GM21360 (cell line): Measurements from ENCODE around the gene CCDC88C.
"Not testable (repeated sequence)": the region's sequence is repeated elsewhere in the genome, so short reads cannot be mapped to it uniquely, and the experiment has no call there.

Experiments
- ATAC-seq: cut with Tn5 transposase; IDR thresholded peaks from one replicate; pipeline ENCODE4 v1.9.1; 2021; ENCODE audit warnings: mild to moderate bottlenecking, moderate library complexity; ENCODE audit not compliant: unreplicated experiment

CCDC88C gene, protein sequence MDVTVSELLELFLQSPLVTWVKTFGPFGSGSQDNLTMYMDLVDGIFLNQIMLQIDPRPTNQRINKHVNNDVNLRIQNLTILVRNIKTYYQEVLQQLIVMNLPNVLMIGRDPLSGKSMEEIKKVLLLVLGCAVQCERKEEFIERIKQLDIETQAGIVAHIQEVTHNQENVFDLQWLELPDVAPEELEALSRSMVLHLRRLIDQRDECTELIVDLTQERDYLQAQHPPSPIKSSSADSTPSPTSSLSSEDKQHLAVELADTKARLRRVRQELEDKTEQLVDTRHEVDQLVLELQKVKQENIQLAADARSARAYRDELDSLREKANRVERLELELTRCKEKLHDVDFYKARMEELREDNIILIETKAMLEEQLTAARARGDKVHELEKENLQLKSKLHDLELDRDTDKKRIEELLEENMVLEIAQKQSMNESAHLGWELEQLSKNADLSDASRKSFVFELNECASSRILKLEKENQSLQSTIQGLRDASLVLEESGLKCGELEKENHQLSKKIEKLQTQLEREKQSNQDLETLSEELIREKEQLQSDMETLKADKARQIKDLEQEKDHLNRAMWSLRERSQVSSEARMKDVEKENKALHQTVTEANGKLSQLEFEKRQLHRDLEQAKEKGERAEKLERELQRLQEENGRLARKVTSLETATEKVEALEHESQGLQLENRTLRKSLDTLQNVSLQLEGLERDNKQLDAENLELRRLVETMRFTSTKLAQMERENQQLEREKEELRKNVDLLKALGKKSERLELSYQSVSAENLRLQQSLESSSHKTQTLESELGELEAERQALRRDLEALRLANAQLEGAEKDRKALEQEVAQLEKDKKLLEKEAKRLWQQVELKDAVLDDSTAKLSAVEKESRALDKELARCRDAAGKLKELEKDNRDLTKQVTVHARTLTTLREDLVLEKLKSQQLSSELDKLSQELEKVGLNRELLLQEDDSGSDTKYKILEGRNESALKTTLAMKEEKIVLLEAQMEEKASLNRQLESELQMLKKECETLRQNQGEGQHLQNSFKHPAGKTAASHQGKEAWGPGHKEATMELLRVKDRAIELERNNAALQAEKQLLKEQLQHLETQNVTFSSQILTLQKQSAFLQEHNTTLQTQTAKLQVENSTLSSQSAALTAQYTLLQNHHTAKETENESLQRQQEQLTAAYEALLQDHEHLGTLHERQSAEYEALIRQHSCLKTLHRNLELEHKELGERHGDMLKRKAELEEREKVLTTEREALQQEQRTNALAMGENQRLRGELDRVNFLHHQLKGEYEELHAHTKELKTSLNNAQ (N-terminal part only)

DNA sequence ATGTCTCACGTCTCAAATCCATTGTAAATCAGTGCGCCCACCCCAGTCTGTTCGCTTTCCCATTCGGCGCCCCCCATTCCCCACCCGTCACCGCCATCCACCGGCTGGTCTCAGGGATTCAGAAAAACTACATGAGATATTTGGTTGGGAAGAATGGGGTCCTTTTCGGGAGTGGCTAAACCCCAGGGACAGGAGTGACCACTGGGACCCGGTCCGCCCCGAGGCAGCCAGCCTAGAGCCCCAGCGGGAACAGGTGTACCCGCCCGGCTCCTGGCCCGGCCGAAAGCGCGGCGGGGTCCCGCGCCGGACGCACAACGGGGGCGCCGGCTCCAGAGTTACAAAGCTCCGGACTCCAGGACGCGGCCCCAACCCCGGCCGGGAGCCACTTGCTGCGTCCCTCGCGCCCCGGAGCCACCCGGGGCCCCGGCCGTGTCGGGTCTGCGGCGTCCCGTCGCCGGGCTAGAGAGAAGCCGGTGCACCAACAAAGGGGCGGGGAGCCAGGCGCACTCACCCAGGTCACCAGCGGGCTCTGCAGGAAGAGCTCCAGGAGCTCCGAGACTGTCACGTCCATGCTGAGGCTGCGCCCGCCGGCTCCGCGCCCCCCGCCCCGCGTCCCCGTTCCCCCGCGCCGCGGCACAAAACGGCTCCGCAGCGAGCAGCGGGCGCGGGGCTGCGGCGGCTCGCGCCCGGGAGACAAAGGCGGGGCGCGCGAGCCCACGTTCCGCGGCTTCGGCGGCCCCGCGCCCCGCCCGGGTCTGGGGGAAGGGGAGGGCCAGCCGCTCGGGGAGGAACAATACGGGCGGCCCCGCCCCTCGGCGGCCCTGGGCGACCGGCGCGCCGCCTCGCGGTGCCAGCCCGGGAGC is at the start of gene CCDC88C:
Gene CCDC88C (minus strand): TSS at position 701 of the 863 bp plus-strand sequence. CDS start 130 bp downstream, at position 571.
- ATAC-seq: peak; percentile 44

DNA sequence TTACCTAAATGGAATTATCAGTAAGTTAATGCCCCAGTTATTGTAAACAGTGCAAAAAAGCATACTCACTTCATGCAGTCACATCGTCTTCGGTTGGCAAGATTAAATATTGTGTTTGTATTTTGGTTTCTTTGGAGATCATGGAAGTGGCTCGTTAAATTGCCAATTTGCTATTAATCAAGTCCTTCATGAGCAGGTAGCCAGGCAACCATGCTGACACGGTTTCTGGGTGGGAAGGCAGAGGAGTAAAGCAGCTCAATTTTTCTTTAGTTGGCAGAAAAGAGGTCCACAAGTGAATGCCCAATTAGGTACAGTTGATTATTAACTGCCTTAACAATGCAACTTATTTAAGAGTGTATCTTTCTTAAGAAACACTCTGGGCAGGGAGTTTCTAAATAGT is 48.6 kb upstream of the CCDC88C start:
- no peak for ATAC-seq

DNA sequence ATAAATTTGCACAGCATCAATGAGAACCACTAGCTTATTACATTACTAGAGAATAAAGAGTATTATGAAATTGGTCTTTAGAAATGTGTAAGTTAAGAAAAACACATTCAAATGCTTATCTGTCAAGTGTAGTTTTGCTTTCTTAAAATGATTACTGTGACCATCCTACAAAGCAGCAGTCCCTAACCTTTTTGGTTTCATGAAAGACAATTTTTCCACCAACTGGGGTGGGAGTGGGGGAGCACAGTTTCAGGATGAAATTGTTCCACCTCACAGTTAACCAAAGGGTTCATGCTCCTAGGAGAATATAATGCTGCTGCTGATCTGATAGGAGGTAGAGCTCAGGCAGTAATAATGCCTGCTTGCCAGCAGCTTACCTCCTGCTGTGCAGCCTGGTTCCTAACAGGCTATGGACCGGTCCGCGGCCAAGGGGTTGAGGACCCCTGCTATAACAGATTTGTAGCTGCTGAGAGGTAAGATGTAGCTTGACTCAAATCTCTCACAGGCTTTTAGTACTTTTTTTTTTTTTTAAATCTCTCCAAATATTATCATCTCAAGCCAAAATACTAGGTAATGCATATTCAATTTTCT is 47.1 kb upstream of the CCDC88C start:
- no peak for ATAC-seq

DNA sequence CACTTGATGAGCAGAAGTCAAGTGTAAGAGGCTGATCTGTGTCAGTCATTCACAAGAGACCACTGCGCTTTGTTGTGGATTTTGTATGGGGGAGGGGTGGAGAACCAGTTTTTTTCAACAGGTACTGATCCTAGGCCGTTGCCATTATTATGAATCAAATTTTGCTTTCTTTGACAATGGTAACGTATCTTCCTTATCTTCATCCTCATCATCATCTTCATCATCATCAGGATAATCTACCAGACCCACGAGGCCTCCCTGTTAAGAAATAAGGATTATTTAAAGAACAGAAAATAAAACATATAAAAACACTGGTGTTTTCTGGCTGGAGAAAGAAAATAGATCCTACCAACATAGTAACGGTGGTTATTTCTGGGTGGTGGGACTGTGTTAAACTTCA is 41.0 kb upstream of the CCDC88C start:
- ATAC-seq: no peak

DNA sequence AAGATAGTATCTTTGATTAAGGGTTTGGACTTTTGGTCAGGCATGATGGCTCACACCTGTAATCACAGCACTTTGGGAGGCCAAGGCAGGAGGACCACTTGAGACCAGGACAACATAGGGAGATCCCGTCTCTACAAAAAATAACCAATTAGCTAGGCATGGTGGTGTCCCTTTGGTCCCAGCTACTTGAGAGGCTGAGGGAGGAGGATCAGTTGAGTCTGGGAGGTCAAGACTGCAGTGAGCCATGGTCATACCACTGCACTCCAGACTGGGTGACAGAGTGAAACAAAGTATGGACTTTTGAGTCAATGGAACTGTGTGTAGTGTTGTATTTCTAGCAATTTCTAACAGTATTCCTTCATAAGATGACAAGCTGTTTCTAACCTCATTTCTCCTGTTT is 38.7 kb upstream of the CCDC88C start:
- ATAC-seq: no peak

DNA sequence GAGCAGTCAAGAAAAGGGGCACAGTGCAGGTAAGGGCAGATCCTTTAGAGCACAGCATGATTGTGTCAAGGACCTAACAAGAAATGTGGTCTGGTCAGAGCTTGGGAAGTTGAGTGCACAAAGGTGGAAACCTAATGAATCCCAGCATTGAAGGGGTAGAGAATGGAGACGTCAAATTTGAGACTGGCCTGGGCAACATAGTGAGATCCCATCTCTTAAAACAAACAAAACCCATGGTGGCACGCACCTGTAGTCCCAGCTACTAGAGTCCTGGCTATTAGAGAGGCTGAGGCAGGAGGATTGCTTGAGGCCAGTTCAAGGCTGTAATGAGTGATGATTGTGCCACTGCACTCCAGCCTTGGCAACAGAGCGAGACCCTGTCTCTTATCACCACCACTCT is 37.0 kb upstream of the CCDC88C start:
- ATAC-seq: no peak

DNA sequence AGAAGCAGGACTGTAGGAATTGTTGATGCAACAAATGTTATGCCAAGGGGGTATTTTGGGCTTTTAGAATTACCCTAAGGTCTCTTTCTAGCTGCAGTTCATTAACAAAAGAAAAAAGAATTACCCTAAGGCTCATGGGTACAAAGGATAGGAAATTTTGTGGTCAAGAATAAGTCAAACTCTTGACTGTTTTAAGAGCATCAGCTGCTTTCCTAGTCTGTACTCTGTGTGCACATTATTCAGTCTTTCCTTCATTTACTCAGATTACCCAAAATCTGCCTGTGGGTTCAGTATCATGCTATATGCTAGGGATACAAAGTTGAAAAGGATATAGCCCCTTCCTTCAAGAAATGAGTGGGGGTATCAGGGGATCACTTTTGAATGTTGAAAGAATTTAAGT is 36.5 kb upstream of the CCDC88C start:
- no peak for ATAC-seq

DNA sequence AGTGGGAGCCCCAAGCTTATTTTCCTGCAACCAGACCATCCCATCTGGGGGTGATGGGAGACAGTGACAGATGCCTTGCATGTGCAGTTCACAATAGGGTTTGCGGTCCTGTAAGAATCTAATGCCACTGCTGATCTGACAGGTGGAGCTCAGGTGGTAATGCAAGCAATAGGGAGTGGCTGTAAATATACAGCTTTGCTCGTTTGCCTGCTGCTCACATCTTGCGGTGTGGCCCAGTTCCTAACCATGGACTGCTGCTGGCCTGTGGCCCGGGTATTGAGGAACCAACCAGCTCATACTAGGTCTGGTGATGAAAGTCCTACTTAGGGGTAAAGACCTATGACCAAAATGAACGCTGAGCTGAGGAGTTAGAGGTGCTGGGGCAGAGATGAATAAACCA is 36.1 kb upstream of the CCDC88C start:
- no peak for ATAC-seq

DNA sequence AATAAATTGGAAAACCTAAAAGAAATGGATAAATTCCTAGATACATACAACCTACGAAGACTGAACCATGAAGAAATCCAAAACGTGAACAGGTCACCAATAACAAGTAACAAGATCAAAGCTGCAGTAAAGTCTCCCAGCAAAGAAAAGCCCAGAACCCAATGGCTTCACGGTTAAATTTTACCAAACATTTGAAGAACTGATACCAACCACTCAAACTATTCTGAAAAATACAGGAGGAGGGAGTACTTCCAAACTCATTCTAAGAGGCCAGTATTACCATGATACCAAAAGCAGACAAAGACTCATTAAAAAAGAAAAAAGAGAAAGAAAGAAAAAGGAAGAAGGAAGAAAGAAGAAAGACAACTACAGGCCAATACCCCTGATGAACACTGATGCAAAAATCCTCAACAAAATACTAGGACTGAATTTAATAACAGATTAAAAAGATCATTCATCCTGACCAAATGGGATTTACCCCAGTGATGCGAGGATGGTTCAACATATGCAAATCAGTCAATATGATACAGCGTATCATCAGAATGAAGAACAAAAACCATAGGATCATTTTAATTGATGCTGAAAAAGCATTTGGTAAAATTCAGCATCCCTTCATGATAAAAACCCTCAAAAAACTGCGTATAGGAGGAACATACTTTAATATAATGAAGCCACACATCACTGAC is 26.9 kb upstream of the CCDC88C start:
- no peak for ATAC-seq

DNA sequence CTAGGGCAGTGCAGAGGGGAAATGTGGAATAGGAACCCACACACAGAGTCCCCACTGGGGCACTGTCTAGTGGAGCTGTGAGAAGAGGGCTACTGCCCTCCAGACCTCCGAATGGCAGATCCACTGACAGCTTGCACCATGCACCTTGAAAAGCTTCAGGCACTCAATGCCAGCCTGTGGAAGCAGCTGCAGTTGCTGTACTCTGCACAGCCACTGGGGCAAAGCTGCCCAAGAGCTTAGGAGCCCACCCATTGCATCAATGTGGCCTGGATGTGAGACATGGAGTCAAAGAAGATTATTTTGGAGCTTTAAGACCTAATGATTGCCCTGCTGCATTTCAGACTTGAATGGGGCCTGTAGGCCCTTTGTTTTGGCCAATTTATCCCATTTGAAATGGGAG is 21.7 kb upstream of the CCDC88C start:
- no peak for ATAC-seq

DNA sequence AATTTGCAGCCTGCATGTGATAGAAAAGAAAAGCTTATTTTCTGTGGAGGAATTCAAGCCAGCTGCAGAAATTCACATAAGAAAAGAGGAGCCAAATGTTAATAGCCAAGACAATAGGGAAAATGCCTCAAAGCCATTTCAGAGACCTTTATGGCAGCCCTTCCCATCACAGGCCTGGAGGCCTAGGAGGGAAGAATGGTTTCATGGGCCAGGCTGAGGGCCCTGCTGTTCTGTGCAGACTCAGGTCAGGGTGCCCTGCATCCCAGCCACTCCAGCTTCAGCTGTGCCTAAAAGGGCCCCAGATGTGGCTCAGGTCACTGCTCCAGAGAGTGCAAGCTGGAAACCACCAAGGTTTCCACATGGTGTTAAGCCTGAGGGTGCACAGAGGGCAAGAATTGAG is 21.2 kb upstream of the CCDC88C start:
- no peak for ATAC-seq

DNA sequence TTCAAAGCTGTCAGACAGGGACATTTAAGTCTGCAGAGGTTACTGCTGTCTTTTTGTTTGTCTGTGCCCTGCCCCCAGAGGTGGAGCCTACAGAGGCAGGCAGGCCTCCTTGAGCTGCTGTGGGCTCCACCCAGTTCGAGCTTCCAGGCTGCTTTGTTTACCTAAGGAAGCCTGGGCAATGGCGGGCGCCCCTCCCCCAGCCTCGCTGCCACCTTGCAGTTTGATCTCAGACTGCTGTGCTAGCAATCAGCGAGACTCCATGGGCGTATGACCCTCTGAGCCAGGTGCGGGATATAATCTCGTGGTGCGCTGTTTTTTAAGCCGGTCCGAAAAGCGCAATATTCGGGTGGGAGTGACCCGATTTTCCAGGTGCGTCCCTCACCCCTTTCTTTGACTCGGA is 18.6 kb upstream of the CCDC88C start:
- not testable (repeated sequence) for ATAC-seq

DNA sequence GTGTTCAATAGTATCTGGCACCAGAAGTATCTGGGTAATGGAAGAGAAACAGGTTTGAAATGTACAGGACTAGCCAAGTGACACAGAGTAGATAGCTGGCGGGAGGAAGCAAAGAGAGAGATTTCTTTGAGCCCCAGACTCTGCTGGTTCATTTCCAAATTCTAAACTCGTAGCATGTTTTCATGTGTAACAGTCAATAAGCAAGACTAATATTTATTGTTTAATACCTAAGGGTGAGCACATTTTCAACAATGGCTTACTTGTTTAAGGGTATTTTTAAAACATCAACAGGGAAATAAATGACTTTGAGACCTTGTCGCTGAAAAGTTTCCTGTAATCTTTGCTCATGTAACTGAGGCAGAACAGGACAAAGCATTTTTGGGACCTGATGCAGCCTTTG is 11.8 kb upstream of the CCDC88C start:
- no peak for ATAC-seq

DNA sequence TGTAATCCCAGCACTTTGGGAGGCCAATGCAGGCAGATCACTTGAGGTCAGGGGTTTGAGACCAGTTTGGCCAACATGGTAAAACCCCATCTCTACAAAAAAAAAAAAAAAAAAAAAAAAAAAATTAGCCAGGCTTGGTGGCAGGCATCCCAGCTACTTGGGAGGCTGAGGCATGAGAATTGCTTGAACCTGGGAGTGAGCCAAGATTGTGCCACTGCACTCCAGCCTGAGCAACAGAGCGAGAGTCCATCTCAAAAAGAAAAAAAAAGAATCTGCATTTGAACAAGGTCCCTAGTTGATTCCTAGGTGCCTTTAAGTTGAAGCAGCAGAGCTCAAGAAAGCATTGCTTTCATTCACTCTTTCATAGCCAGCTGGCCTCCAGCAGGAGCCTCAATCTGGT is 11.3 kb upstream of the CCDC88C start:
- ATAC-seq: not testable (repeated sequence)

DNA sequence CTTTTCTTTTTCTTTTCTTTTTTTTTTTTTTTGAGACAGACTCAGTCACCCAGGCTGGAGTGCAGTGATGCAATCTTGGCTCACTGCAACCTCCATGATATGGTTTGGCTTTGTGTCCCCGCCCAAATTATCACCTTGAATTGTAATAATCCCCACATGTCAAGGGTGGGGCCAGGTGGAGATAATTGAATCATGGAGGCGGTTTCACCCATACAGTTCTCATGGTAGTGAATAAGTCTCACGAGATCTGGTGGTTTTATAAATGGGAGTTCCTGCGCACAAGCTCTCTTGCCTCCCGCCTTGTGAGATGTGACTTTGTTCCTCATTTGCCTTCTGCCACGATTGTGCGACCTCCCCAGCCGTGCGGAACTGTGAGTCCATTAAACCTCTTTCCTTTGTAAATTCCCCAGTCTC is 7.9 kb upstream of the CCDC88C start:
- not testable (repeated sequence) for ATAC-seq

DNA sequence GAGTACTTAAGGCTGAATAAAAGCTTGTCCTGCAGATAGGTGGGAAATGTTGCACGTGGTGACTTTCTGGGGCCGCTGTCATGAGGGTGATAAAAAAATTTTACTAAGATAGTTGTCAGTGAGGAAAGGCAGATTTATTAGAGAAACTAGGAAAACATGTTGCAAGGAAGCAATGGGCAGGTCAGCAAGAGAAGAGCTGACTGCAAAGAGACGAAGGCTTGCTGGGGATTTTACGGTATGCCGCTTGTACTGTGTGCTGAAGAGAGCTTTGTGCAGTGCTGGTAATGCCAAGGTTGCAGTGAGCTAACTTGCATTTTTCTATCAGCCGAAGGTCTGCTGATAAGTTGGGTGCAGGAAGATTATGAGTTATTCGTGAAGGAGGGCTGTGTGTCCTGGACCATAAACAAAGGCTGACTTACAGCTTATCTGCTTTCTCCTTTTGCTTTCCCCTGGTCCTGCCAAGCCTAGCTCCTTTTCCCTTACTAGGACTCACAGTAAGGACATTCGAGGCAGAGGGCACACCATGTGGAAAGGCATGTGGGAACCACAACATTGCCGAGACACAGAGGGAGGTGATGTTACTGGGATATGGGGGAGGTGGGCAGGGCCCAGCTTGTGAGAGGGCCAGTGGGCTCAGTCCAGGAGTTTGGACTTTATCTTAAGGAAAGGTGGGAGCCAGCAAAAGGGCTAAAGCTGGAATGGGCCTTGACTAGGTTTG is 7.4 kb upstream of the CCDC88C start:
- ATAC-seq: no peak

DNA sequence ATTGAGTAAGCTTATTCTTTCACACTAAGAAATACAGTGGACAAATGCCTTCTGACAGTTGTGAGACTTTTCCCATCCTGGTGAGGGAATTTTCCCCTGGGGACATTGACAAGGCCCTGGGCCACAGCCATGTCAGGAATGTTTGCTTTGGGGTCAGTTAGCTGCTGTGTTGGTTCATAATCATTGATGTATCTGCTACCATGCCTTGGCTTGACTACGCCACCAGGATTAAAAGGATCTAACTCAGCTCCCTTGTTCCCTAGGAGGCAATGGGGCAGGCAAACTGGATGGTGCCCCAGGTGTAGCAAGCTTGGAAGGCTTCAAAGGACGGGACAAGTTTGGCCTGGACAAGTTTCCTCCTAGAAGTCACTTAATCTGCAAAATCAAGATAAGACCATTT is 3.1 kb upstream of the CCDC88C start:
- ATAC-seq: no peak

DNA sequence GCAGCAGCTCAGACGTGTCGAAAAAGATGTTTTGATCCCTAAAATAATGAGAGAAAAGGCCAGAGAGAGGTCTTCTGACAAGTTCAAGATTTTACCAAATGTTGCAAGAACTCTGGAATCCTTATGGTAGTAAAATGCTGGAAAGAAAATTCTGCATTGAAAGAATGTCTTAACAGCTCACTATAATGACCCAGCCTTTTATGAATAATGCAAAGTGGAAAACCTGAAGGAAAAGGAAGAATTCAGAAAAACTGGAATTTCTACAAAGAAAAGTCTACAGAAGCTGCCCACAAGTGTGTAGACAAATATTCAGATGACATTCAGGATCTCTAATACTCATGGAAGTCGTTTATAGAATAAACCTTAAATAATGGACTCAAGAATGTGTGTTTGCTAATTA is 1.8 kb upstream of the CCDC88C start:
- ATAC-seq: no peak

DNA sequence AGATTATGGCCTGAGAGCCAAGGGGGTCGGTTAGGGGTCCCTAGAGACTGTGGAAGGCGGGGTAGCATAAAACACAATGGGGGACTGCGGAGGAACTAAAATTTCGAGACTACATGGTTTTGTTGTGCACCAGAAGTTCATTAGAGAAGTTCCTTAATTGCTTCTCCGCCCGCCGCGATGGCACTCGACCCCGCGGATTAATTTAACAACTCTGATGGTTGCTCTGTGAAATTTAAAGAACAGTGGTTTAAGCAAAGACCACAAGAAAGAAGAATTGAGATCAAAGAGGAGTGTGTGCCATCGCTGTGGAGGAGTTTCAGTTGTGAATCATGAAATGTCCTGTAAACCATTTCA is 1.4 kb upstream of the CCDC88C start:
- ATAC-seq: no peak
